Measurements from ENCODE around the gene APH1A. TPM values are rescaled to one million over a fixed set of nuclear protein-coding genes. Genes with fewer than 3 reads are reported as not detected.
"Not testable (repeated sequence)": the region's sequence is repeated elsewhere in the genome, so short reads cannot be mapped to it uniquely, and the experiment has no call there.

The APH1A gene
- total RNA-seq, 1 donor from 2014 or later: 63.0 TPM

GRCh38 chr1:150224983-150225382 is 43.8 kb downstream of the APH1A start:
- no peak for TF ChIP-seq EZH2phosphoT487 (IDR thresholded peaks at IDR 0.05)
- no peak for TF ChIP-seq EZH2 (IDR thresholded peaks at IDR 0.05)
- TF ChIP-seq, protein P1, sequence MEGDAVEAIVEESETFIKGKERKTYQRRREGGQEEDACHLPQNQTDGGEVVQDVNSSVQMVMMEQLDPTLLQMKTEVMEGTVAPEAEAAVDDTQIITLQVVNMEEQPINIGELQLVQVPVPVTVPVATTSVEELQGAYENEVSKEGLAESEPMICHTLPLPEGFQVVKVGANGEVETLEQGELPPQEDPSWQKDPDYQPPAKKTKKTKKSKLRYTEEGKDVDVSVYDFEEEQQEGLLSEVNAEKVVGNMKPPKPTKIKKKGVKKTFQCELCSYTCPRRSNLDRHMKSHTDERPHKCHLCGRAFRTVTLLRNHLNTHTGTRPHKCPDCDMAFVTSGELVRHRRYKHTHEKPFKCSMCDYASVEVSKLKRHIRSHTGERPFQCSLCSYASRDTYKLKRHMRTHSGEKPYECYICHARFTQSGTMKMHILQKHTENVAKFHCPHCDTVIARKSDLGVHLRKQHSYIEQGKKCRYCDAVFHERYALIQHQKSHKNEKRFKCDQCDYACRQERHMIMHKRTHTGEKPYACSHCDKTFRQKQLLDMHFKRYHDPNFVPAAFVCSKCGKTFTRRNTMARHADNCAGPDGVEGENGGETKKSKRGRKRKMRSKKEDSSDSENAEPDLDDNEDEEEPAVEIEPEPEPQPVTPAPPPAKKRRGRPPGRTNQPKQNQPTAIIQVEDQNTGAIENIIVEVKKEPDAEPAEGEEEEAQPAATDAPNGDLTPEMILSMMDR (IDR thresholded peaks at IDR 0.05): no peak
- Mint-ChIP-seq H3K27me3 (ENCODE audit: insufficient read depth, low read depth) (no peaks in the 10 kb centered on the region), H3K36me3 (peaks cover 44% of the 10 kb centered on the region), H3K9me3 (no peaks in the 10 kb centered on the region), H3K4me1 (no peaks in the 10 kb centered on the region), H3K4me3 (no peak overlapping the region), H3K27ac (no peak overlapping the region)
- Histone ChIP-seq H3F3A (ENCODE audit: low read depth) (peaks cover 17% of the 10 kb centered on the region), H2AFZ (replicated peaks) (no peak overlapping the region), H3K4me3 (no peak overlapping the region), H3K27me3 (no peaks in the 10 kb centered on the region), H3K36me3 (peaks cover 45% of the 10 kb centered on the region), H3K9me3 (ENCODE audit: low read depth) (no peaks in the 10 kb centered on the region), H3K4me1 (no peaks in the 10 kb centered on the region), H4K20me1 (ENCODE audit: low read depth) (peaks cover 14% of the 10 kb centered on the region), H3K79me2 (ENCODE audit: low read depth) (peaks cover 34% of the 10 kb centered on the region), H3K4me2 (no peak overlapping the region), H3K9ac (no peak overlapping the region), H3K27ac (no peak overlapping the region)
- no peak for DNase-seq (ENCODE audit: low spot score)

- Histone ChIP-seq H3F3A (ENCODE audit: low read depth) (peaks cover 42% of the 10 kb centered on the region), H2AFZ (replicated peaks) (no peak overlapping the region), H3K4me1 (no peaks in the 10 kb centered on the region), H3K9me3 (ENCODE audit: low read depth) (no peaks in the 10 kb centered on the region), H3K79me2 (ENCODE audit: low read depth) (peaks cover 5% of the 10 kb centered on the region), H3K9ac (no peak overlapping the region), H3K4me3 (no peak overlapping the region), H3K27ac (no peak overlapping the region), H4K20me1 (ENCODE audit: low read depth) (peaks cover 9% of the 10 kb centered on the region), H3K27me3 (no peaks in the 10 kb centered on the region), H3K36me3 (peaks cover 40% of the 10 kb centered on the region), H3K4me2 (no peak overlapping the region)
- TF ChIP-seq EZH2phosphoT487 (IDR thresholded peaks at IDR 0.05) (no peak), EZH2 (IDR thresholded peaks at IDR 0.05) (no peak)
- TF ChIP-seq, protein P1 (IDR thresholded peaks at IDR 0.05): peak; percentile 43
- Mint-ChIP-seq H3K4me1 (no peaks in the 10 kb centered on the region), H3K4me3 (no peak overlapping the region), H3K27me3 (ENCODE audit: insufficient read depth, low read depth) (no peaks in the 10 kb centered on the region), H3K9me3 (no peaks in the 10 kb centered on the region), H3K27ac (no peak overlapping the region), H3K36me3 (peaks cover 33% of the 10 kb centered on the region)
- no peak for DNase-seq (ENCODE audit: low spot score)
Observed at GRCh38 chr1:150221552-150221951, 47.3 kb downstream of the APH1A start.

GRCh38 chr1:150215855-150216254 is 53.0 kb downstream of the APH1A start:
- H3K79me2 ChIP-seq (ENCODE audit: low read depth); H3K27me3 Mint-ChIP-seq (ENCODE audit: insufficient read depth, low read depth); H4K20me1 ChIP-seq (ENCODE audit: low read depth); DNase-seq (ENCODE audit: low spot score); H3K9ac ChIP-seq; H3K4me1 ChIP-seq; H3K27me3 ChIP-seq; H3K4me3 ChIP-seq; H3K4me3 Mint-ChIP-seq; H3K27ac Mint-ChIP-seq; H3K4me2 ChIP-seq; H3K9me3 Mint-ChIP-seq; H3K9me3 ChIP-seq (ENCODE audit: low read depth); H3K27ac ChIP-seq; H2AFZ ChIP-seq (replicated peaks): not testable (repeated sequence)
- H3F3A ChIP-seq (ENCODE audit: low read depth): peaks cover 64% of the 10 kb centered on the region
- H3K36me3 ChIP-seq: peaks cover 20% of the 10 kb centered on the region
- H3K36me3 Mint-ChIP-seq: peaks cover 12% of the 10 kb centered on the region
- H3K4me1 Mint-ChIP-seq: peaks cover 16% of the 10 kb centered on the region

Small RNA genes within 50 kb of the gene (small RNA-seq; reads per million reads assigned to genes)
- gene RNU2-17P: 0.79 reads per million, percentile 72 among the genes with 10 or more reads in this experiment

Other genes with a start within 250 kb of the APH1A start
- gene VPS45, start 201.2 kb downstream of the APH1A start, total RNA-seq (ENCODE audit: low replicate concordance): 46.5 and 68.7 TPM in 2 replicates
- gene PLEKHO1, start 119.1 kb downstream of the APH1A start, total RNA-seq (ENCODE audit: low replicate concordance): 39.3 and 43.3 TPM in 2 replicates
- gene ANP32E, start 32.9 kb downstream of the APH1A start, total RNA-seq (ENCODE audit: low replicate concordance): 108 and 201 TPM in 2 replicates
- gene CA14, start 11.2 kb downstream of the APH1A start, total RNA-seq (ENCODE audit: low replicate concordance): 56.4 and 64.4 TPM in 2 replicates
- 19.7 and 26.7 TPM in 2 replicates for gene C1orf54, start 3.8 kb upstream of the APH1A start, total RNA-seq (ENCODE audit: low replicate concordance)
- 22.6 and 25.3 TPM in 2 replicates for gene CIART, start 13.5 kb upstream of the APH1A start, total RNA-seq (ENCODE audit: low replicate concordance)
- 53.1 and 75.1 TPM in 2 replicates for gene MRPS21, start 24.8 kb upstream of the APH1A start, total RNA-seq (ENCODE audit: low replicate concordance)
- 69.7 and 86.2 TPM in 2 replicates for gene PRPF3, start 52.5 kb upstream of the APH1A start, total RNA-seq (ENCODE audit: low replicate concordance)
- gene RPRD2, start 95.1 kb upstream of the APH1A start, total RNA-seq (ENCODE audit: low replicate concordance): 19.7 and 20.0 TPM in 2 replicates
- 29.6 and 29.8 TPM in 2 replicates for gene TARS2, start 218.4 kb upstream of the APH1A start, total RNA-seq (ENCODE audit: low replicate concordance)
- 0.30 and 0.65 TPM in 2 replicates for gene ECM1, start 239.1 kb upstream of the APH1A start, total RNA-seq (ENCODE audit: low replicate concordance)
- 0.96 TPM in 1 of 2 replicates, not detected in the other for gene FALEC, start 246.7 kb upstream of the APH1A start, total RNA-seq (ENCODE audit: low replicate concordance)